HG03575 (cell line): ENCODE measurements around the gene KRTAP10-1.
"Not testable (repeated sequence)": the region's sequence is repeated elsewhere in the genome, so short reads cannot be mapped to it uniquely, and the experiment has no call there.

ENCODE experiments used
- ATAC-seq: cut with Tn5 transposase; IDR thresholded peaks from one replicate; pipeline ENCODE4 v1.9.1; 2021; ENCODE audit not compliant: unreplicated experiment, insufficient number of reproducible peaks, low FRiP score; ENCODE audit errors: extremely low read depth

Gene KRTAP10-1

DNA sequence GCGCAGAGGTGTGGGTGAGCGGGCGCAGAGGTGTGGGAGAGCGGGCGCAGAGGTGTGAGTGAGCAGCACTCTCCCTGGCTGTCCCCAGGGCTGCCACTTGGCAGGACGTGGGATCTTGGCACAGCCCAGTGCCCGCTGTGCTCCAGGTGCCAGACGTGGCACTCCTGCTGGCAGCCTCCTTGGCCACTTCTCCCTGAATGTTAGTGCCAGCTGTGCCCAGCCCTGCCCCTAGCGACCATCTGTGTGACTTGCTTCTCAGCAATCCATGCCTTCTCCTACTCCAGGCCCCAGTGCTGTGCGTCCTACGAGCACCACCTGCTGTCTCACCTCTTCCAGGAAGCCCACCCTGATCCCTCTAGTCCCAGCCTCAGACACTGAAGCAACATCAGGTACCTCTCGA is 30.5 kb downstream of the KRTAP10-1 start:
- ATAC-seq, result no peak

DNA sequence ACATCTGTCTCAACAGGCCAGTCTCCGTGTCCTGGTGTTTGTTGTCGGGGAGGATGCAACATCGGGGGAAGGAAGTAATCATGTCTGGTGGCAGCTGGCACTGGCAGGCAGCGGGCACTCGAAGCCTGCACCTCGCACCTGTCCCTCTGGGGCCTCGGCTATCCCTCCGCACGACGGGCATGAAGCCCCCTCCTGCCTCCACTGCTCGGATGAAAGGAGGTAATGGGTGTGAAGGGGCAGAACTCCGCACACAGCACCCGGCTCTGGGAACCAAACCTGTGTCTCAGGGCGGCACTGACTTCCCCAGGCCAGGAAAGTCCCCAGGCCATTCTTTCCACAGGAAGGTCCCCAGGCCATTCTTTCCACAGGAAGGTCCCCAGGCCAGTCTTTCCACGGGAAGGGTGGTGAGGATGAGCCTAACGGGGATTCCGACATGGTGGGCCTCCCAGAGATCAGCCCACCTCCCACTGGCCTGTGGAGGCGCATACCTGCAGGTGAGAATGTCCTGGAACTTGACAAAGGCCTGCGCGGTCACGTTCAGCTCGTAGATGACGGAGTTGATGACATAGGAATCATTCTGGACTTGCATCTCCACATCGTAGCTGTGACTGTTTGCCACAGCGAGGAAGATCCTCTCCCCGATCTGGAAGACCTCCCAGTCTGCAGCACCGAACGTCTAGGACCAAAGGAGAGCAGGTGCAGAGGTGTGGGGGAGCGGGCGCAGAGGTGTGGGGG is 31.1 kb downstream of the KRTAP10-1 start:
- ATAC-seq, result no peak

DNA sequence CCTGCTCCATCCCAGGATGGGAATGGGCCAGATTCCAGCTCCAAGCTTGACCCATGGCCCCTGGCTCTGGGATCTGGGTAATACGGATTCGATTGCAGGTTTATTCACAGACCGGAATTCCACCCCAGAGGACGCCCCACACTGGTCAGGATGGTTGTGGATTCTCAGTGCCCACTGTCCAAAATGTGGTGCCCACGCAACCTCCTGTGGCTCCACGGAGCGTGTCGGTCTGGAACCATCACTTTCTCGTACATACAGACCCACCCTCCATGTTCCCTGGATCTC is 31.6 kb downstream of the KRTAP10-1 start:
- no peak for ATAC-seq

- ATAC-seq, result no peak
Measured at GRCh38 chr21:44507673-44508425, 32.1 kb downstream of the KRTAP10-1 start.

GRCh38 chr21:44506279-44507255 is 33.4 kb downstream of the KRTAP10-1 start:
- ATAC-seq, result no peak

DNA sequence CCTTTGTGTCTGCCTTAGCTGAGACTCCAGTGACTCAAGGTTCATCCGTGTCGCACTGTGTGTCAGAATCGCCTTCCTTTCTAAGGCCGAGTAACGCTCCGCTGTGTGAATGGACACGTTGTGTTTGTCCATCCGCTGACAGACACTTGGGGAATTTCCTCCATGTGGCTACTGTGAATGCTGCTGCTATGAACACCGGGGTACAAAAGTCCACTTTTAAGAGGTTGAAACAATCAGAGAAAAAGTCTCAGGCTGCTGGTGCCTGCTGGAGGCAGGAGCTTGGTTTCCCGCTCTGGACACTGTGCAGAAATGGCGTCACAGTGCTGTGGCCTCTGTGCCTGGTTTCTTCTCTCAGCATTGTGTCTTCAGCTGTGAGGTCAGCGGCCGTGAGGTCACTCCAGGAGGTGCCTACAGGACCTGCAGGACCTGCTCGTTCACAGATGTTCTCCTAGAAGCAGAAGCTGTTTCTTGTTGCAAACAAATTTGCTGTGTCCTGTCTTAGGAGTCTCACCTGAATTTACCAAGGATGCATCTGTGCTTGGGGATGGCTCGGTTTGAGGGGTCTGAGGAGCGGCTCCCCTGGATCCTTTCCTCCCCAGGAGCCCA is 34.2 kb downstream of the KRTAP10-1 start:
- ATAC-seq, result no peak

- no peak for ATAC-seq
Measured at GRCh38 chr21:44503901-44504399, 36.0 kb downstream of the KRTAP10-1 start.

GRCh38 chr21:44503006-44503889 is 36.7 kb downstream of the KRTAP10-1 start:
- not testable (repeated sequence) for ATAC-seq

DNA sequence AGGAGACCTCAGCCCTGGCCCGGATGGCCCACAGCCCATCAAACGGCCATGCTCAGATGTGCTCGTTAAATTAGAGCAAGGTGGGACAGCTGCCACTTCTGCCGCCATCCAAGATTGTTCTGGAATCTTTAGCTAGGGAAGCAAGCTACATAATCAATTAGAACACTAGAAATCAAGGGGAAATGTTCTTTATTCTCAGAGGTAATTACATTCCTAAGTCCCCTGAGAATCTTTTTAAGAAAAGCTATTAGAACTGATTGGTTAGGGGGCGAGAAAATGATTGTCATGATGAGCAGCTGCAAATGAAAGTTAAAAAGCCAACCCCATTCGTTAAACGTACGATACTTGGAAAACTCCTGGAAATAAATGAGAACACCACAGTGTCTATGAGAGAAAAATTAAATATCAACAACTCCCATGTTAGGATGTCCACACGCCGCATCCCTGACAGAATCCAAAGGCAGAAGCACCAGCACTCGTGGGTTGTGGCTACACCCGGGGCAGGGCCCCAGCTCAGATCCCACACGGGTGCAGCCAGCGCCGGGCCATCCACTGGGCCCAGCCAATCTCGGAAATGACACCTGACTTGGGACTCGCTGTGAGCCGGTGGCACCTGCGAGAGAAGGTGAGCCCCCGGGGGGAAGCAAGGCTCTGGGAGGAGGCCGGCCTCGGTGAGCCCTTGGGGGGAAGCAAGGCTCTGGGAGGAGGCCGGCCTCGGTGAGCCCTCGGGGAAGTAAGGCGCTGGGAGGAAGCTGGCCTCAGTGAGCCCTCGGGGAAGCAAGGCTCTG is 37.6 kb downstream of the KRTAP10-1 start:
- no peak for ATAC-seq

GRCh38 chr21:44500111-44500510 is 39.9 kb downstream of the KRTAP10-1 start:
- no peak for ATAC-seq

DNA sequence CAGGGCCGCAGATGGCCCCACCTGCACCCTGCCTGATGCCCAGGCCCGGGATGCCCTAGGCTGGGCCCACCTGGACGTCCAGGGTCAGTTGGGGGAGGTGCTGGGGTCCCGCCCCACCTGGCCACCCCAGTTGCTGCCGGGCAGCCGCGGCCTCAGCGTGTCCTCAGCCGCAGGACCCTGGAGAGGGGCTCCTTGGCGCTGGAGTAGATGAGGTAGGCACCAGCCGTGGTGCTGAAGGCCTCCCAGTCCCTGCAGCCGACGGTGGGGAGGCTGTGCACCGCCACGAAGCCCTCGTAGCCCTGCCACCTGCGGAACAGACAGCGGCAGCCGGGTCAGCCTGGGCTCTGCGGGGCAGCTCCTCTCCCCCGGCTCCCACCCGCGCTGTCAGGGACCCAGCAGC is 40.4 kb downstream of the KRTAP10-1 start:
- ATAC-seq, result no peak

DNA sequence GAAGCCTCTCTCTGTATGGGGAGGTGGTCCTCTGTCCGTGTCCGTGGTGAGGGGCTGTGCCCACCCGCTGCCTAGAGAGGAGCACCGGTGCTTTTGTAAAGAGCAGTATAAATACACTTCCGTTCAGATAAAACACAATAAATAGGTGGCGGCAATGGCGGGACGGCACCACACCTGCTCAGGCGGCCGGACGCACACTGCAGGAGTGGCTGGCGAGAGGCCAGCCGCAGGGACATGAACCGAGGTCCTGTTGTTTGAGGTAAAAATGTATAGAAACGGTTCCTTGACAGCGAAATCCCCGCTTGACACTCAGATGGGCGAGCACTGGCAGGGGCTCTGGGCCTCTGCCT is 40.8 kb downstream of the KRTAP10-1 start:
- ATAC-seq, result no peak

GRCh38 chr21:44498280-44499210 is 41.5 kb downstream of the KRTAP10-1 start:
- ATAC-seq, result no peak

DNA sequence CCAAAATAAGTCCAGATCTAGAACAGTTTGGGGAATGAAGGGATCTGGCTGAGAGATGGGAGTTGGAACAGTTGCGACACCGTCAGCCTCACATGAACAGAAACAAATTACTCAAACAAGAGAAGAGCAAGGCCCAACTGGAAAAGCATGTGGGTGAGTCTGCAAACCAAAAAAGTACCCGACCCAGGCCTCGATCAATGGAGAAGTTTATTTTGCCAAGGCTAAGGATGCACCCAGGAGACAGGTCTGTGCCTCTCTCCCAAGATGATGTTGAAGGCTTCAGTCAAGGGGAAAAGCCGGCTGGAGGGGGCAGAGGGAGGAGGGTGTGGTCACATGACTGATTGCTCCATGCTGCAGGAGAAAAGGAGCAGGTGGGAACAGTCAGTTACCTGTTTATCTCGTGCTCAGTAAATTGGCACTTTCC is 42.3 kb downstream of the KRTAP10-1 start:
- ATAC-seq, result no peak

GRCh38 chr21:44496564-44497550 is 43.1 kb downstream of the KRTAP10-1 start:
- ATAC-seq, result no peak
